Liver (tissue), 9 donors: ENCODE measurements around the gene TTI1. TPM values are rescaled to one million over a fixed set of nuclear protein-coding genes. Genes with fewer than 3 reads are reported as not detected.

Experiments used
- DNase-seq: peaks from one replicate; pipeline ENCODE4 v3.0.0-alpha.2; 2017; ENCODE audit warnings: low spot score
- H3K27ac ChIP-seq, 2 donors: one replicate each; pipeline ENCODE4 v1.7.0; 2013; ENCODE audit warnings: inconsistent platforms in 2 of 2, low read length in 2 of 2, control low read depth in 1 of 2, low read depth in 1 of 2, mild to moderate bottlenecking in 1 of 2
- H3K27me3 ChIP-seq, 4 donors: one replicate each; pipeline versions ENCODE4 v1.6.1 to v1.7.0; 2013; ENCODE audit warnings: low read length in 3 of 4, inconsistent platforms in 1 of 4, mild to moderate bottlenecking in 1 of 4, moderate library complexity in 1 of 4; ENCODE audit not compliant: control insufficient read depth in 4 of 4, insufficient read depth in 4 of 4
- H3K36me3 ChIP-seq, 4 donors: one replicate each; pipeline versions ENCODE4 v1.6.1 to v1.7.0; 2013; ENCODE audit warnings: low read length in 3 of 4, mild to moderate bottlenecking in 3 of 4, low read depth in 1 of 4, moderate library complexity in 1 of 4; ENCODE audit not compliant: control insufficient read depth in 4 of 4, insufficient read depth in 3 of 4
- H3K4me1 ChIP-seq, 4 donors: one replicate each; pipeline versions ENCODE4 v1.6.1 to v1.7.0; 2013; ENCODE audit warnings: low read length in 3 of 4, mild to moderate bottlenecking in 3 of 4, moderate library complexity in 1 of 4; ENCODE audit not compliant: control insufficient read depth in 4 of 4, insufficient read depth in 4 of 4
- H3K4me3 ChIP-seq, 3 donors: one replicate each; pipeline versions ENCODE4 v1.6.1 to v1.7.0; 2013; ENCODE audit warnings: low read length in 3 of 3, control low read depth in 1 of 3, low read depth in 1 of 3, mild to moderate bottlenecking in 1 of 3
- H3K9ac ChIP-seq, 2 donors: one replicate each; pipeline ENCODE4 v1.7.0; 2013; ENCODE audit warnings: low read length in 2 of 2, mild to moderate bottlenecking in 2 of 2, moderate library complexity in 2 of 2, control low read depth in 1 of 2, low read depth in 1 of 2
- H3K9me3 ChIP-seq, 4 donors: one replicate each; pipeline versions ENCODE4 v1.6.1 to v1.7.0; 2013; ENCODE audit warnings: low read length in 3 of 4; ENCODE audit not compliant: control insufficient read depth in 4 of 4
- ATF3 ChIP-seq: IDR thresholded peaks from 2 replicates; pipeline ENCODE4 v1.6.1; 2016; ENCODE audit warnings: antibody characterized with exemption
- CTCF ChIP-seq: fragments of 150-350 bp; IDR thresholded peaks from 2 replicates; pipeline ENCODE4 v1.5.1; 2017; ENCODE audit warnings: improper control_type of control experiment, low read depth, low read length; ENCODE audit not compliant: missing input control
- EGR1 ChIP-seq, 2 donors: IDR thresholded peaks; 2 replicates each; pipeline ENCODE4 v1.6.1; 2016 to 2018; ENCODE audit warnings: antibody characterized with exemption in 2 of 2, low read depth in 2 of 2
- FOXA1 ChIP-seq: IDR thresholded peaks from 2 replicates; pipeline ENCODE4 v1.6.1; 2016; ENCODE audit warnings: antibody characterized with exemption
- FOXA2 ChIP-seq: IDR thresholded peaks from 2 replicates; pipeline ENCODE4 v1.6.1; 2016; ENCODE audit warnings: antibody characterized with exemption
- HNF4A ChIP-seq, 2 donors: conservative IDR thresholded peaks; 2 replicates each; pipeline ENCODE4 v1.6.1; 2016; ENCODE audit warnings: antibody characterized with exemption in 2 of 2, mild to moderate bottlenecking in 2 of 2
- HNF4G ChIP-seq: IDR thresholded peaks from 2 replicates; pipeline ENCODE4 v1.6.1; 2016; ENCODE audit warnings: antibody characterized with exemption
- JUND ChIP-seq, 2 donors: IDR thresholded peaks; 2 replicates each; pipeline ENCODE4 v1.6.1; 2016; ENCODE audit warnings: antibody characterized with exemption in 2 of 2
- MAX ChIP-seq: IDR thresholded peaks from 2 replicates; pipeline ENCODE4 v1.6.1; 2016; ENCODE audit warnings: antibody characterized with exemption
- NR2F2 ChIP-seq: IDR thresholded peaks from 2 replicates; pipeline ENCODE4 v1.6.1; 2016; ENCODE audit warnings: antibody characterized with exemption
- RAD21 ChIP-seq, 2 donors: IDR thresholded peaks; 2 replicates each; pipeline ENCODE4 v1.6.1; 2016; ENCODE audit warnings: antibody characterized with exemption in 2 of 2, mild to moderate bottlenecking in 2 of 2
- REST ChIP-seq: IDR thresholded peaks from 2 replicates; pipeline ENCODE4 v1.6.1; 2016; ENCODE audit warnings: antibody characterized with exemption, mild to moderate bottlenecking
- RXRA ChIP-seq, 2 donors: IDR thresholded peaks; 2 replicates each; pipeline ENCODE4 v1.6.1; 2017 to 2018; ENCODE audit warnings: antibody characterized with exemption in 2 of 2, mild to moderate bottlenecking in 1 of 2
- SP1 ChIP-seq: IDR thresholded peaks from 2 replicates; pipeline ENCODE4 v1.6.1; 2018; ENCODE audit warnings: antibody characterized with exemption, mild to moderate bottlenecking
- TAF1 ChIP-seq: conservative IDR thresholded peaks from 2 replicates; pipeline ENCODE4 v1.6.1; 2016; ENCODE audit warnings: antibody characterized with exemption, mild to moderate bottlenecking
- ZBTB33 ChIP-seq: IDR thresholded peaks from 2 replicates; pipeline ENCODE4 v1.6.1; 2016; ENCODE audit warnings: antibody characterized with exemption
- WGBS: extraction: QIAGEN DNeasy Blood & Tissue Kit; methylation state at CpG from one replicate; pipeline ENCODE4 v1.1.7; 2013; 5-methylcytosine and 5-hydroxymethylcytosine counted together
- polyA plus RNA-seq, 2 donors: library from polyadenylated mRNA; stranded (reverse) in 1 of 2; unstranded in 1 of 2; fragments of 200-250 nt in 1 of 2; fragments of >200 nt in 1 of 2; fragmentation: Nextera tagmentation in 1 of 2; extraction: Ambion mirVana in 1 of 2; gene quantifications; one replicate each; pipeline versions ENCODE4 v1.2.1 to v1.2.3, GENCODE V29; 2013 to 2015
- total RNA-seq, 2 donors: library from RNA; depleted of rRNA; stranded (reverse); fragments of >200 nt; gene quantifications; one replicate each; pipeline ENCODE4 v1.2.3, GENCODE V29; 2014
- donor health status: healthy.
- donor health status: healthy.
- donor health status: healthy.
- donor health status: healthy.
- donor health status: healthy.

Gene TTI1
- total and polyA plus RNA-seq, 4 donors, result 4.6 to 20.4 (median 11.3) TPM

- Histone ChIP-seq H3K9me3 (no peaks in the 10 kb centered on the region), H3K9ac (no peak overlapping the region), H3K27ac (no peak overlapping the region), H3K4me3 (no peak overlapping the region), H3K4me1 (no peaks in the 10 kb centered on the region), H3K27me3 (no peaks in the 10 kb centered on the region), H3K36me3 (peaks cover 8 to 66% (median 54%) of the 10 kb centered on the region in 4 donors)
- TF ChIP-seq NR2F2 (no peak), REST (no peak), RXRA (IDR thresholded peaks at IDR 0.05) (no peak), JUND (IDR thresholded peaks at IDR 0.05) (no peak), FOXA1 (no peak), RAD21 (IDR thresholded peaks at IDR 0.05) (no peak), ATF3 (no peak), FOXA2 (no peak), TAF1 (no peak), CTCF (no peak)
- DNase-seq, result no peak
- 95% methylated on average over 6 of the region's 6 CpGs for WGBS
Measured at GRCh38 chr20:38001173-38001875, 31.9 kb downstream of the TTI1 start.

GRCh38 chr20:38000293-38000692, 33.0 kb downstream of the TTI1 start:
- no peak for DNase-seq
- H3K4me1 ChIP-seq, result no peaks in the 10 kb centered on the region
- no peak overlapping the region for H3K27ac ChIP-seq
- H3K36me3 ChIP-seq, result peaks cover 10 to 76% (median 63%) of the 10 kb centered on the region in 4 donors
- no peaks in the 10 kb centered on the region for H3K9me3 ChIP-seq
- WGBS, result 96% methylated on average over 13 of the region's 13 CpGs
- H3K27me3 ChIP-seq, result no peaks in the 10 kb centered on the region
- H3K9ac ChIP-seq, result no peak overlapping the region
- no peak overlapping the region for H3K4me3 ChIP-seq
- TF ChIP-seq RXRA (IDR thresholded peaks at IDR 0.05) (no peak), FOXA1 (no peak), REST (no peak), HNF4G (no peak), ZBTB33 (no peak), HNF4A (conservative IDR thresholded peaks at IDR 0.05) (no peak), FOXA2 (no peak), JUND (IDR thresholded peaks at IDR 0.05) (no peak), EGR1 (IDR thresholded peaks at IDR 0.05; ENCODE audit: low read depth in 2 of 2) (no peak), MAX (no peak), TAF1 (no peak), CTCF (no peak), SP1 (no peak), ATF3 (no peak), RAD21 (IDR thresholded peaks at IDR 0.05) (no peak)
